GM23338 (cell line): Measurements from ENCODE around the gene ACSM6.

Experiments
- CTCF ChIP-seq, 2 experiments: fragments of 200-600 bp in 1 of 2; sonication (generic) in 1 of 2; conservative IDR thresholded peaks; 2 replicates each; pipeline versions ENCODE4 v1.5.1 to v1.6.1; 2016 to 2017; ENCODE audit warnings: antibody characterized with exemption in 2 of 2, low read depth in 2 of 2, mild to moderate bottlenecking in 2 of 2, moderate library complexity in 1 of 2
- EZH2 ChIP-seq: fragments of 200-600 bp; sonication (generic); IDR thresholded peaks from one replicate; pipeline ENCODE4 v1.8.0; 2017; ENCODE audit warnings: antibody characterized with exemption, mild to moderate bottlenecking, low read depth; ENCODE audit not compliant: unreplicated experiment
- REST ChIP-seq: IDR thresholded peaks from one replicate; pipeline ENCODE4 v1.6.1; 2018; ENCODE audit warnings: antibody characterized with exemption; ENCODE audit not compliant: unreplicated experiment

- TF ChIP-seq CTCF (conservative IDR thresholded peaks at IDR 0.05; ENCODE audit: low read depth in 2 of 2) (no peak), REST (no peak), EZH2 (no peak)
Measured at GRCh38 chr10:95248989-95249388, 55.0 kb downstream of the ACSM6 start.
